Measurements from ENCODE around the gene ASIC2.
A peak's percentile ranks its signal among the peaks of the same experiment; 100 is the strongest.

ASIC2 gene

DNA sequence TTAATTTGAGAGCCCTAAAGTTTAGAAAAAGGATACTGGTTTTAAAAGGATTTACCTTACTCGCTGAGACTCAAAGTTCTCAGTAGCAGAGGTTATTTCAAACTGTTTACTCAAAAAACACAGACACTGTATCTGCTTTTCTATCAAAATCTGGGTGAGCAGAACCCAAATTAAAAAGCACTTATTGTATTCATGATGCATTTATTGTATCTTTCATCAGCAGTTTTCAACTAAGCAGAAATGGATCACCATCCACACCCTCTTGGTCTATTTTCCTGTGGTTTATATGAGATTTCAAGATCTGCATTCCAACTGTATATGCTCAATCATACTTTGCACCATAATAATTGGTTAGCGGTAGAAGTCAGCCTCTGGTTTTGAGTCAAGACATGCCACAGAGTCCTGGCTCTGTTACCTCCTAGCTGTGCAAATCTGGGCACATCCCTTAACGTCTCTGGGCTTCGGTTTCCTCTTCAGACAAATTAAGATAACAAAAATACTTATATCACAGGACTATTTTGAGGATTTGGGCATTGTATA lies 109.5 kb downstream of the ASIC2 start:
- no peak for DNase-seq

GRCh38 chr17:33179151-33179550 lies 113.9 kb downstream of the ASIC2 start:
- in situ Hi-C loops (cut with MboI; ENCODE audit: low pct_unique_long_range_greater_than_20kb, low sequenced_read_pairs): no loop called here

More for the DNA sequence above, 109.5 kb downstream of the ASIC2 start:
- in situ Hi-C loops (cut with MboI; ENCODE audit: low pct_unique_long_range_greater_than_20kb, low sequenced_read_pairs): no loop called here

GRCh38 chr17:33178681-33179080 lies 114.4 kb downstream of the ASIC2 start:
- in situ Hi-C loops (cut with MboI; ENCODE audit: low pct_unique_long_range_greater_than_20kb, low sequenced_read_pairs): no loop called here
- DNase-seq: no peak

More at GRCh38 chr17:33179151-33179550, 113.9 kb downstream of the ASIC2 start:
- DNase-seq: no peak

DNA sequence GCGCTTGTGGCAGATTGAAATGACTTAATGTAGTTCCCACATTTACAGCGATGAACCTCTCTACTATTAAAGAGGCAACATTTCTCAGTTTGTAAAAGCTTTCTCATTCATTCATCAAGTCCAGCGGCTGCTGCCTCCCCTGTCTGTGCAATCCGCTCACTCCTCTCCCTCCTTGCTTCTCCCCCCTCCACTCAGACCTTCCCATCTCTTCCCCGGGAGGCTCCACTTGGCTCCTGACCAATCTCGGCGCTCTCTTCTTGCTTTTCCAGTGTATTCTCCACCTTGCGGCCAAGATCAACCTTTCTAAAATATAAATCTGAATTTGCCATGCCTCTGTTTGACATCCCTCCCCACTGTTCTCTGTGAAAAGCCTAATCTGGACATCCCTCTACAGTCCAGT lies 117.5 kb downstream of the ASIC2 start:
- in situ Hi-C loops (cut with MboI; ENCODE audit: low pct_unique_long_range_greater_than_20kb, low sequenced_read_pairs): no loop called here
- DNase-seq: no peak

DNA sequence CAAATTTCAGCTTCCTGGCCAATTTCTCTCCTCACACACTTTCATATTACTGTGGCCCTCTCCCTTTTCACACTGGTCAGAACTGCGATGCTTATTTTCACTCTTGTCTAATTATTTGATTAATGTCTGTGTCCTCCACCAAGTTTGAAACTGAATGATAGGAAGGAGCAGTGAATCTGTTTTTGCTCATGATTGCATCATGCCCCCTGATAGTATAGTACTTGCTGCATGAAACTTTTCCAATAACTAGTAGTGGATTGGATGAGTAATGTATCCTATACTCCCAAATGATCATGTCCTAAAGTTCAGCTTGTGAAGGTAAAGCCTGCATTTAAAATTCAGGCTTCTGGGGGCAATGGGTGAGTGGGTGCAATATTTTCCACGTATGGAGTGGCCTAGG lies 121.2 kb downstream of the ASIC2 start:
- DNase-seq: no peak
- in situ Hi-C loops (cut with MboI; ENCODE audit: low pct_unique_long_range_greater_than_20kb, low sequenced_read_pairs): no loop called here

DNA sequence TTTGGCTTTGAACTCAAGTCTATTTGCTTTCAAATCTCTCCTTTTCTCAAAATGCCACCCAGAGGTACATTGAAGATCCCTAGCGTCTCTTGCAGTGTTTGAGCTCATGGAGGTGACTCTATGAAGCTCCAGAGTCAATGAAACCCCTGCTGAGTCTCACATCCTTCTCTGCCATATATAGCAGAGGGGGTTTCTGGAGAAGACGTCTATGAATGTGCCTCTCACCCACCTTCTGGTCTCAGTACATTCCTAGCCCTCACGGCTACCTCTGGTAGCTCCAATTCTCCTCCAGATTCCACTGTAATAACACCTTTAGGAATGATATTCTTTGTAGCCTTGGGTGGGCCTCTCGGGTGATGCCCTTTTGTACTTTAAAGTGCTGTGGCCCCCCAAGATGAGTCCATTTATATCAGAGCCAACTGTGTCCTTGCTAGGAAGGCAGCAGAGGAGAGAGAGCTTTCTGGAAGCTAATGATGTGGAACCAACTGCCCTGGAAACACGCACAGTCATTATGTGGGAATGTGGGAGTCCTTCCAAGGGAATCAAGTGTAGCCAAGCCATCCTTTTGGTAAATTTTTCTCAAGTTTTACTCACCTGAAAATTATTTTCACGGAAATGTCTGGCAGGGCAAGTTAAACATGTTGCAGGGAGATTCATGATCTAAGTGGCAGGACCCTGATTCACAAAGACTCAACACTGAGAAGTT lies 123.4 kb downstream of the ASIC2 start:
- DNase-seq: no peak
- in situ Hi-C loops (cut with MboI; ENCODE audit: low pct_unique_long_range_greater_than_20kb, low sequenced_read_pairs): no loop called here

- in situ Hi-C loops (cut with MboI; ENCODE audit: low pct_unique_long_range_greater_than_20kb, low sequenced_read_pairs): no loop called here
- no peak for DNase-seq
Observed at GRCh38 chr17:33167736-33168135, 125.4 kb downstream of the ASIC2 start.

- in situ Hi-C loops (cut with MboI; ENCODE audit: low pct_unique_long_range_greater_than_20kb, low sequenced_read_pairs): no loop called here
- no peak for DNase-seq
Observed at GRCh38 chr17:33166472-33166871, 126.6 kb downstream of the ASIC2 start.

- DNase-seq: no peak
- in situ Hi-C loops (cut with MboI; ENCODE audit: low pct_unique_long_range_greater_than_20kb, low sequenced_read_pairs): no loop called here
Observed at GRCh38 chr17:33164169-33164881, 128.8 kb downstream of the ASIC2 start.

DNA sequence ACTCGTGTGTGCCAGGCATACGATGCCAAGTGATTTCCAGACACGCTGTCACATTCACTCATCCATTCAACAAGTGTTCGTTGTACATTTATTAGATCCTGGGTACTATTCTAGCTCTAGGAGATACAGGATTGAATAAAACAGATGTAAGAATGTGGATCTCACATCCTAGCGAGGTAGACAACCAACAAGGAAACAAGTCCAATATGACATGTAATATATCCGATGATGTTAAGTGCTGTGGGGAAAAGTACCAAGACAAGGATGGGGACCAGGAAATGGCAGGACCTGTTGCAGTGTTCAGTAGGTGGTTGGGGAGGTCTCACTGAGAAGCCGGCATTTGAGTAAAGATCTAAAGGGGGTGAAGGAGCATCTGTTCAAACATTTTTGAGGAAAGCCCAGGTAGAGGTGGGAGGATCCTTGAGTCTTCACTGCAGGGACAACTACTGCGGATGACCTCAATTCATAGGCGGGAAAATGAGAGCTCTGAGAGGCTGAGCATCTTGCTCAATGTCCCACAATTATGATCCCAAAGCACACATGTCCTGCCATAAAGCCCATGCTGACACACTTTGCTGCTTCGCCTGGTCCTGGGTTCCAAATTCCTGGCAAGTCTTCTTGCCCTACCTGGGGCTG lies 129.4 kb downstream of the ASIC2 start:
- in situ Hi-C loops (cut with MboI; ENCODE audit: low pct_unique_long_range_greater_than_20kb, low sequenced_read_pairs): no loop called here

GRCh38 chr17:33154869-33155455 lies 138.1 kb downstream of the ASIC2 start:
- in situ Hi-C loops (cut with MboI; ENCODE audit: low pct_unique_long_range_greater_than_20kb, low sequenced_read_pairs): no loop called here
- no peak for DNase-seq

More for the DNA sequence above, 129.4 kb downstream of the ASIC2 start:
- no peak for DNase-seq

DNA sequence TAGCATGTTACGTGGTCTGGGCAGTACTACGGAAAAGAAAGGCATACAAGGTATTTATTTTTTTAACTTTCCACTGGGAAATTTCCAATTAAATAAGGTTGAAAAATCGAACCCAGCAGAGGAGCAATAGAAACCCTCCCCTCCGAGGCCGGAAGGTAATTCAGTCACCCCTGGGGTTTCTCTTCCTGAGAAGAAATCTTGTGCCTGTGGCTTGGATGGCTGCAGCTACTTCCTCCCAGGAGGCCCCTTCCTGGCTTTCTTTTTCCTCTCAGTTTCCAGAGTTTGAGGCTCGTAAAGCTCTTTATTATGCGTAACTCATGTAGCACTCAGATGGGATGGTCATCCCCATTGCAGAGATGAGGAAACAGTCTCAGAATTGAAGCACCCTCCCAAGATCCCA lies 140.3 kb downstream of the ASIC2 start:
- in situ Hi-C loops (cut with MboI; ENCODE audit: low pct_unique_long_range_greater_than_20kb, low sequenced_read_pairs): no loop called here
- DNase-seq: no peak

GRCh38 chr17:33151565-33151964 lies 141.5 kb downstream of the ASIC2 start:
- DNase-seq: no peak
- in situ Hi-C loops (cut with MboI; ENCODE audit: low pct_unique_long_range_greater_than_20kb, low sequenced_read_pairs): no loop called here

DNA sequence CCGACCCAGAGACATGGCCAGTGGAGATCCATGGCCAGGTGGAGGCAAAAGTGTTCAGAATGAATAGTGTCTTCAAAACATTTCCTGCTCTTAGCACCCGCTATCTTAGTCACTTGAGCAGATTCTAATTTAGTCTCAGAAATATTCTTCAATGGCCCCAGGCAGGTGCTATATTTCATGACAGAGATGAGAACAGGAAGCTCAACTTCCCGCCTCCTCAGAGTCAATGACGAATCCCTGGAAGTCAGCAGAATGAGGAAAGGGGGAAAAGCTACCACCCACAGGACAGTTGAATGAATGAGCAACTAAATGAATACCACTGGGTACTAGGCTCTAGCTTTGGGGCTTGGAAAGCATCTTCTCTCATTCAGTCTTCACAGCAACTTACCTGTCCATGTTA lies 147.2 kb downstream of the ASIC2 start:
- DNase-seq: no peak
- in situ Hi-C loops (cut with MboI; ENCODE audit: low pct_unique_long_range_greater_than_20kb, low sequenced_read_pairs): no loop called here

GRCh38 chr17:33144837-33145236 lies 148.3 kb downstream of the ASIC2 start:
- DNase-seq: no peak
- in situ Hi-C loops (cut with MboI; ENCODE audit: low pct_unique_long_range_greater_than_20kb, low sequenced_read_pairs): no loop called here

DNA sequence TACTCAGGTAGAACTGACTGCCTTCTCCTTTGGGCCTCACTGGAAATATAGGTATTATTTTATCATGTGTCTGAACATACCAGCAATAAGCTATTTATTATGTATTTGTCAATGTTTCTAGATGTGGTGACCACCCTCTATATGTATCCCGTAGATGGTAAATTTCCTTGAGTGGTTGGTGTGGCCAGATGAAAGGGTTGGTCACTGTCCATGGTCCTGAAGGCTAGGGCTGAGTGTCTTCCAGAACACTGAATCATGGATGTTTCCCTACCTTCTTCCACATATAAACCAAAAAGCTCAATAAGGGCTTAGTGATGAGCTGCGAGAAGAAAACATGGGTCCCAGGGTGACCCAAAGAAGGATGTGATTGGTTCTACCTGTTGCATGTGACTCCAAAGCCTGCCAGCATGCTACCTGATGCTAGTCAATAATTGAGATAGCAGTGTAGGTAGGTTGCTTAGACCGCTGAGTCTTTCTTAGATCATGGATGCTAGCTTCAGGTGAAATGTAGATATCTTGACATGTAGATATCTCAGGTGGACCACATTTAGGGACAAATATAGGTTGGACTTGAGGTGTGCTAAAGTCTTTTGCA lies 150.3 kb downstream of the ASIC2 start:
- DNase-seq: peak; percentile 32
- in situ Hi-C loops (cut with MboI; ENCODE audit: low pct_unique_long_range_greater_than_20kb, low sequenced_read_pairs): no loop called here

DNA sequence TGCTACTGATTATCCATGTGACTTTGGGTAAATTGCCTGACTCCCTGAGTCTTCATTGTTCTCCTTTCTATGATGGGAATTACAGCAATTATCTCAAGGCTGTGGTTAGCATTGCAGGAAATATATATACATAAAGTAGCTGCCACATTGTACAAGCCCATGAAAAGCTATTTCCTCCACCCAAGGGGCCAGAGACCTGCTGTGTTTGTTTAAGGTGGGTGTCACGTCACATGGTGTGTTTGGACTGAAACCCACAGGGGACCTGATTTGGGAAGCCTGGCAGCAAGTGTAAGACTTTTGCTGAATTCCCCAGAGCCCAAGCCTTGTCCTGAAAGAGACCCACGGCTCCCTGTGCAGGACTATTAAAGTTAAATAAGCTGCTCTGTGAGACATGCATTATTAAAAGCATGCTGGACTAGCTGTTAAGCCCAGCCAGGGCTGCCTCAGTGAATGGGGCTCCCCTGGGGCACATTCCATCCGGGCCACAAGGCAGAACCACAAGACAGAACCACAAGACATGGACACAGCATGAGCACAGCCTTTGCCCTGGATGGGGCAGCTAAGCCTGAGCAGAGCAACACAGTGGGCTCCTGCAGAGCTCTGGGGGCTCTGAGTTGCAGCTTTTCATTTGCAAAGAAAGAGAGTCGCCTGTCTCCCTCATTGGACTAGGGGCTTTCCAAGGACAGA lies 152.5 kb downstream of the ASIC2 start:
- in situ Hi-C loops (cut with MboI; ENCODE audit: low pct_unique_long_range_greater_than_20kb, low sequenced_read_pairs): no loop called here
- DNase-seq: no peak

DNA sequence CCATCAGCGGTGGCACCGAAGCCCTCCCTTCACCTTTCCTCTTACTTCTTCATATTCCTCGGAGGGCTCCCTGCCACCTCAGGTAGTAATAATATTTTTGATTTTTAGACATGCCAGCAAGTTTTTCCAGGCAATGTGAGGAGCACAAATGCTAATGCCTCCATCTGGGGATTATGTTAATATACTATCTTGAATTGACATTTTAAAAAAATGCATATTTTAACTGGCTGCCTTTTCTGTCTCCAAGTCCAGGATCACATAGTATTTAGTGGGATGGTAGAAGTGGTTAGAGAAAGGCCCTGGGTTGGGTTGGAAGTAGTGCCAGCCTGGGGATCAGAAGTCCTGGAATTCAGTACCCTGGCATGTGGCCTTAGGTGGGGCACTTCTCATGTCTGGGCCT lies 154.5 kb downstream of the ASIC2 start:
- in situ Hi-C loops (cut with MboI; ENCODE audit: low pct_unique_long_range_greater_than_20kb, low sequenced_read_pairs): no loop called here
- no peak for DNase-seq

- in situ Hi-C loops (cut with MboI; ENCODE audit: low pct_unique_long_range_greater_than_20kb, low sequenced_read_pairs): no loop called here
- no peak for DNase-seq
Observed at GRCh38 chr17:33137426-33137825, 155.7 kb downstream of the ASIC2 start.

Measured in KBM-7 (cell line).